HG02763 (cell line): ENCODE results near the gene TMC6.
"Not testable (repeated sequence)": the region's sequence is repeated elsewhere in the genome, so short reads cannot be mapped to it uniquely, and the experiment has no call there.

Experiments
- ATAC-seq: cut with Tn5 transposase; IDR thresholded peaks from one replicate; pipeline ENCODE4 v1.9.1; 2021; ENCODE audit warnings: mild to moderate bottlenecking, moderate library complexity; ENCODE audit not compliant: unreplicated experiment

TMC6 gene

DNA sequence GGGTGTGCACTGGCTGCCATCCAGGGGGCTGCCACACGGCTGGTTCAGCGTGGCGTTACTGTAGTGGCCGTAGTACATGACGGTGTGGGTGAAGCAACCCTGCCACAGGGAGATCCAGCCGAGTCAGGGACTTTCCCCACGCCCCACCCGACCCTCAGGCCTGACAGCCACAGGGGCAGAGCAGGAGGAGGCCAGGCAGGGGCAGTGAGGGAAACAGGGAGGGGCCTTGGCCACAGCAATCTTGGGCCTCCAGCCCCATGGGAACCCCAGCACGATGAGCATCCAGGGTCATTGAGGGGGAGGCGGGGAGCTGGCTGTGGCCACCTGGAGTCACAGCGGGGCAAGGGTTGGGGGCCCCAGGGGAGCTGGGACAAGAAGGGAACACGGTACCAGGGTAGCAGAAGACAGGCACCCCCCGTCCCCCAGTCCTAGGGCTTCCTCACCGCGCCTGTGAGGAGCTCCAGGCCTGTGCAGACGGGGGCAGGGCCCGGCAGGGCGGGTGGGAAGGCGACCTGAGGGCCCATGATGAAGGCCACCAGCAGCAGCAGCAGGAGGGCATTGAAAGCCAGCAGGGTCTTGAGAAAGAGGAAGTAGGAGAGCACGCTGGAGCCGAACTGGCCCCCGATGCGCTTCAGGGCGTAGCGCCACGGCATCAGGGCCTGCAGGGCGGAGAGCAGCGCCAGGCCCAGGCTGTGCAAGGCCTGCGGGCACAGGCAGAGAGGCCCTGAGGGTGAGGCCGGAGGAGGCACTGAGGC, 4.3 kb downstream of the TMC6 start:
- ATAC-seq: no peak

DNA sequence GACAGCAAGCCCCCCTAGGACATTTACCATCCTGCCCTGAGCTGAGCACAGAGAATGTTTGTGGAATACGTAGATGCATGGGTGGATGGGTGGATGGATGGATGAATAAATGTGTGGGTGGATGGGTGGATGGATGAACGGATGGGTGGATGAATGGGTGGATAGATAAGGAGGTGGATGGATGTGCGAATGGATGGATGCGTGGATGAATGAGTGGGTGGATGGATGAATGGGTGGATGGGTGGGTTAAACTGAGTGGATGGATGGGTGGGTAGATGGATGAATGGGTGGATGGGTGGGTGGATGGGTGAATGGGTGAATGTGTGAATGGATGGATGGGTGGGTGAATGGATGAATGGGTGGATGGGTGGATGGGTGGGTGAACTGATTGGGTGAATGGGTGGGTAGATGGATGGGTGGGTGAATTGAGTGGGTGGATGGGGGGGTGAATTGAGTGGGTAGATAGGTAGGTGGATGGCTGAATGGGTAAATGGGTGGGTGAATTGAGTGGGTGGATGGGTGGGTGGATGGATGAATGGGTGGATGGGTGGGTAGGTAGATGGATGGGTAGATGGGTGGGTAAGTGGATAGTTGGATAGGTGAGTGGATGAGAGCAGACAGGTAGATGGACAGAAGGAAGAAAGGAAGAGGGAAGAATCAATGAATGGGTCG, 5.2 kb downstream of the TMC6 start:
- no peak for ATAC-seq

DNA sequence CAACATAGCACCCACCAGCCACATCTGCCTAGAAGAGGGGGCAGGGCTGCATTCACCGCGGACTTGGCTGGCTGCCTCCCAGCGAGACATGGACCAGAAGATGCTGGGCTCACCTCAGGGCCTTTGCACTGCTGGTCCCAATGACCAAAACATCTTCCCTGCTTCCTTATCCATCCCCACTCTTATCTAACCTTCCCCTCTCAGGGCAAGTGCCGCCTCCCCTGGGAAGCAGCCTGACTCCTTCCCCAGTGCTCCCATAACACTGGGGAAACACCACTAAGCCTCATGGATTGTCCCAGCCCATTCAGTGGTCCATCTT, 5.7 kb downstream of the TMC6 start:
- no peak for ATAC-seq

DNA sequence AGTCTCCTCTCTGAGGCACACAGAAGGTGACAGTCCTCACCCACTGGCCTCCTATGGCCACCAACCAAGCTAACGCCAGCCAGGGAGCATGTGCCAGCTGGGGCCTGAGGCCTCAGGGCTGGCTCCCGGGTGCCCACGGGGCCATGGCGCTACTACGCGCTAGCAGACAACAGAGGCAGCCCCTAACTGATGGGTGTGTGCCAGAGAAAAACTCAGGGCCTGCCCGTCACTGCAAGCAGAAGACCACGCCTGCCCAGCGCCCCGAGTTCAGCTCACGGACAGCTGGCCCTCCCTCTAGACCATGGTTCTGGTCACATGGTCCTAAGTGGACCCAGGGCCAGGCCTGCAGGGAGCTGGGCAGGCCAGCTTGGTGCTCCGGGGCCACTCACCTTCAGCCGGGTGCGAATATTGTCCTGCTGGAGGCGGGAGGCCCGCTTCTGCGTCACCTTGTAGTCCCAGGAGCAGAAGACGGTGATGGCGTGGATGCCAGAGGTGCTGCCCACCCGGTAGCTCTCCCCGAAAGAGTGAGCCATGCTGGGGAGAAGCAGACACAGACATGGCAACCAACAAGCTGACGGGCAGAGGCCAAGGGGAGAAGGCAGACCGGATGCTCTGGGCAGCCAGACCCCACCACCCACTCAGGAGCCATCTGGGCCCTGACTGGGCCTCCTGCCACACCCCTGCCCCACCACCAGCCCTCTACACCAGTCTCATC, 6.2 kb downstream of the TMC6 start:
- ATAC-seq: no peak

DNA sequence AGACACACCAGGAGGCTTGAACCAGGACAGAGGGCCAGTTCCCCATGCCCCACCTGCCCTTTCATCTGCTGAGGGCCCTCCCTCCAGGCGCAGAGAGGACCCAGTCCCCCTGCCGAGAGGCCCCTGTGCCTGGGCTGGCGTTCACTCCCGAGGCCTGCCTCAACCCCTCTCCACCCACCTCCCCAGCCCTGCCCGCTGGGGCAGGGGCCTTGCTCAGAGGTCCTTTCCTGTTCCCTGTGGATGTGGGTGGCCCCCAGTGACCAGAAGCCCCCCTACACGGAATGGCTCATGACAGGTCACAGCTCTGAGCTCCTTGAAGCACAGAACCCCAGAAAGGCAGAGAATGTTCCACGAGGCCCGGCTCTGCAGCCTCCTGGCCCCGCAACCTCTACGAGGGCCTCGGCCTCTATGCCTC, 6.7 kb downstream of the TMC6 start:
- no peak for ATAC-seq

DNA sequence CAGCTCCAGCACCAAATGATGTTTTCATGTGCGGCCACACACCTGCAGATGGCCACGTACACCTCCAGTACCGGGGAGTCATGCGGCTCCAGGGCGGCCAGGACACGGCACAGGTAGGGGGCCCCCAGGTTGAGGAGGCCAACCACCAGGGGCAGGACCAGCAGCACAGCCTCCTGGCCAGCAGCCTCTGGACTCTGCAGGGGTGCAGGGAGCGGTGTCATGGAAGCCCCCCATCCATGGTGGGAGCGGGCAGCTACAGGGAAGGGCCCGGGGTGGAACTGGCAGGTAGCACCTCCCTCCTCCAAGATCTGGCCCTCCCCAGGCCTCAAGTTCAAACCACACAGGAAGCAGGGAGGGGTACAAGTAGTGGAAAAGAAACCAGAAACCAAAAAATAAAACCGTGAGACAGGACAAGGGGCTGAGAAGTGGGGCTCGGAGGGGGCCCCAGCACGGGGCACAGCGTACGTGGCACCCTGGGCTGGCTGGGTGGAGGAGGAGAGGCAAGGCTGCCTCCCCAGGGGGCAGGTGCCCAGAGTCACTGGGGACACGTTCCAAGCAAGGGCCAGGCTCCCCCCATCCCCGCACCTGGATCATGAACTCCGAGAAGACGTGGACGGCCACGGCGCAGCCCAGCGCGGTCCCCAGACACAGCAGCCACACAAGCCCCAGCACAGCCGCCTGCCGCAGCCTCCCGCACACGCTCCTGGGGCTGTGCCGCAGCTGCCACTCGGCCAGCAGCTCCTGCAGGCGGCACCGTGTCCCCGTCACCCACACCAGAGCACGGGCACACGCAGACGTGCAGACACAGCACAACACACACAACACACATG, 7.4 kb downstream of the TMC6 start:
- ATAC-seq: no peak

DNA sequence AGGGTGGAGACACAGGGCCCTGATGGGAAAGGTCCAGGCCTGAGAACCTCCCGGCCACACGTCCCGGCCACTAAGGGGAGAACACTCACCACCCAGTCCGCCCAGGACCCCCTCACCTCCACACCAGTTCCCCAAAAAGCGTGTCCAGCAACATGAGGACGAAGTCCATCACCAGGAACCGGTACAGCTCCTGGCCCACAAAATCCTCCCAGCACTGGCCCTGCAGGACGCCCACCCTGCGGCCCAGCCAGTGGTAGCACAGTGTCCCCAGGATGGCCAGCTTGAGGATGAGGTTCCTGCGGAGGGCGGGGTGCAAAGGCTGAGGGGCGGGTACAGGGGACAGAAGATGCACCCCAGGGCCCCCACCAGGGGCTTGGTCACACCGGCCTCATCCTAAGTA, 8.0 kb downstream of the TMC6 start:
- no peak for ATAC-seq

DNA sequence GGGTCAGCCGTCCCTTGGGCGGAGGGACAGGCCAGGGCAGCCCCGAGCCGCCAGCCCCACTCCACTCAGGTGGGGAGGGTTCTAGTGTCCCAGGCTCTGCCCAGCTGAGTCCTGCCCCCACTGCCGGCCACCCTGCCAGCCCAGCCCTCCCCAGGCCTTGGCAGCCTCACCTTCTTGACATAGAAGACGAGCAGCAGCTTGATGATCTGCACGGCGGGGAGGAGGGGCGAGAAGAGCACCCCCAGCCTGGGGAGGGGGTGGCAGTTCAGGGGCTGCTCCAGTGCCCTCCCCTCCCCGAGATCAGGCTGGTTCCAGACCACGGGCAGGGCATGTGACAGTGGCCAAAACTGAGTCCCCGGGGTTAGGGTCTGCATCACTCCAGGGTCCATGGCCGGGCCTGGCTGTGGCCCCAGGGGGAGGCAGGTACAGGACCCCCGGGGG, 9.7 kb downstream of the TMC6 start:
- ATAC-seq: no peak

DNA sequence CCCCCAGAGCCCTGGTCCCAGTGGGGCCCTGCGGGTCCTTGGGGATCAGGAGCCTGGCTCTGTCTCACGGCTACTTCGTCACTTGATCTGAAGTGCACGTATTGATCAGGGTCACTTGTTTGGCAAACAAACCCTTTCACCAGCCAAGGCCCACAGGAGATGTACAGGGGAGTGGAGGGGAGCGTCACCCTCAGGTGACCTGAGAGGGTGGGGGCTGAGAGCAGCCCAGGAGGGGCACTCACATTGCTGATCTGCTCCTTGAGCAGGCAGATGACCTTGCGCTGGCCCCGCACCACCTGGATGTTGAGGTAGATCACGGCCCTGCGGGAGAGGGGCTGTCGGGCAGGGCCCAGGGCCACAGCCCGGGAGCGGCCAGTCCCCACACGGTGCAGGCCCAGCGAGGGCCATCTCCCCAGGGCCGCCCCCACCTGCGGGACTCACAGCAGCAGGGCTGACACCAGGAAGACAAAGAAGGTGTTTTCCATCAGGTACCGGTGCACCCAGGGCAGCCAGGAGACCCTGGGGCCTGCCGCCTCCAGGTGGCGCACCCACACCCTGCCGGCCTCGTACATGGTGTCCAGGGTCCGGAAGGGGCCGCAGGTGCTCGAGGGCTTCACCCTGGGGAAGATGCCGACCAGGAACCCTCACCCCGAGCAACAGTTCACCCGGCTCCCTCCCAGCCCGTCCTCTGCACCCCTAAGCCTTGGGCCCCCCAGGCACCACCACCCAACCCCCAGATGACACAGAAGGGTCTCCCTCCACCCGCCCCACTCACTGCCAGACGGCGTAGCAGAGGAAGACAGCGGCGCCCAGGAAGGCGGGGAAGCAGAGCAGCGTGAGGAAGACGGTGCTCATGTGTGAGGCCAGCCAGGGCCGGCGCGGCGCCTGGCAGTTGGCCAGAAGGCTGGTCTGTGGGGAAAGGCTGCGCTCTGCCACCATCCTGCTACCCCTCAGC, 11.3 kb downstream of the TMC6 start:
- no peak for ATAC-seq

DNA sequence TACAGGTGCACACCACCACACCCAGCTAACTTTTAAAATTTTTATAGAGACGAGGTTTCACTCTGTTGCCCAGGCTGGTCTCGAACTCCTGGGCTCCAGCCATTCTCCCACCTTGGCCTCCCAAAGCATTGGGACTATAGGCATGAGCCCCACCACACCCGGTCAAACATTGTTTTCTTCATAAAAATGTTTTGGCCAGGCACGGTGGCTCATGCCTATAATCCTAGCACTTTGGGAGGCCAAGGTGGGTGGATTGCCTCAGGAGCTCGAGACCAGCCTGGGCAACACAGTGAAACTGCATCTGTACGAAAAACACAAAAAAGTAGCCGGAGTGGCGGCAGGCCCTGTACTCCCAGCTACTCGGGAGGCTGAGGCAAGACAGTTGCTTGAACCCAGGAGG, 12.1 kb downstream of the TMC6 start:
- no peak for ATAC-seq

DNA sequence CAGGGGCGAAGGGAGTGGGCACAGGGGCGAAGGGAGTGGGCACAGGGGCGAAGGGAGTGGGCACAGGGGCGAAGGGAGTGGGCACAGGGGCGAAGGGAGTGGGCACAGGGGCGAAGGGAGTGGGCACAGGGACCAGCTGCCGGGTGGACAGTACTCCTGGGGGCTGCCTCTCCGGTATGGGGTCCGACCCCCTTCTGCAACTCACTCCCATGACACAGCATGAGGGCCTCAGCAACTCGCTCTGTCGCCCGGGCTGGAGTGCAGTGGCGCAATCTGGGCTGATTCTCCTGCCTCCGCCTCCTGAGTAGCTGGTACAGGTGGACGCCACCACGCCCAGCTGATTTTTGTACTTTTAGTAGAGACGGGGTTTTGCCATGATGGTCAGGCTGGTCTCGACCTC, 12.8 kb downstream of the TMC6 start:
- ATAC-seq: not testable (repeated sequence)

DNA sequence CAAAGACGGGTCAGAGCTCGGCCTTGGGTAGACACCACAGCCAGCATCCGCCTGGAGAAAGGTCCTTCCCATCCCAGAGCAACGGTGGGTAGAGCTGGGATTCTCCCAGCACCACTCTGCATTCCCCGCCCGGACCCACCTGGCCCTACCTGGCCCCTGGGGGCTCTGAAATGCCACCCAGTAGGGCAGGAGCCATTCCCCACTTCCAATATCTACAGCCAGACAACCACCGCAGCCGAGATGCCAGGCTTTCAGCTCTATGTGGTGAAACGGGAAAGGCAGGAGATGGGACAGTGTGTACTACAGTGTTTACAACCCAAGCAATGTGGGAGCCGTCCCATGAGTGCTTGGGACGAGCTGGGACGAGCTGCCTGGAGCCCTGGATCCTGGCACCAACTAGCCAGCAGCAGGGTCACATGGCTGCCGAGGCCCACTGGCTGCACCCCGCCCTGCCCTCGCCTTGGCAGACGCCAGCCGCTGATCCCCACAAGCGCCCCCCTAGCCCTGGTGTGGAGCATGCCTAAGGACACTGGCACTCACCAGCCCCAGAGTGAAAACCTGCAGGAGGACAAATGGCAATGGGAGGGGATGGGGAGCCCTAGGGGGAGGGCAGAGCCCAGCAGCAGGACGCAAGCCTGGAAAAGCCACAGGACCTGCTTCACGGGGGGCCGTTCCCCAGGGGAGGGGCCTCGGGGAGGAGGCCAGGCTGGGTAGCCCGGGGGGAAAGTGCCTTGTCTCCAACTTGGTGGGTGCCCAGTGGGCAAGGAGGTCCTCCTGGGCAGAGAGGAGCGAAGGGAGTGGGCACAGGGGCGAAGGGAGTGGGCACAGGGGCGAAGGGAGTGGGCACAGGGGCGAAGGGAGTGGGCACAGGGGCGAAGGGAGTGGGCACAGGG, 13.5 kb downstream of the TMC6 start:
- ATAC-seq: no peak

DNA sequence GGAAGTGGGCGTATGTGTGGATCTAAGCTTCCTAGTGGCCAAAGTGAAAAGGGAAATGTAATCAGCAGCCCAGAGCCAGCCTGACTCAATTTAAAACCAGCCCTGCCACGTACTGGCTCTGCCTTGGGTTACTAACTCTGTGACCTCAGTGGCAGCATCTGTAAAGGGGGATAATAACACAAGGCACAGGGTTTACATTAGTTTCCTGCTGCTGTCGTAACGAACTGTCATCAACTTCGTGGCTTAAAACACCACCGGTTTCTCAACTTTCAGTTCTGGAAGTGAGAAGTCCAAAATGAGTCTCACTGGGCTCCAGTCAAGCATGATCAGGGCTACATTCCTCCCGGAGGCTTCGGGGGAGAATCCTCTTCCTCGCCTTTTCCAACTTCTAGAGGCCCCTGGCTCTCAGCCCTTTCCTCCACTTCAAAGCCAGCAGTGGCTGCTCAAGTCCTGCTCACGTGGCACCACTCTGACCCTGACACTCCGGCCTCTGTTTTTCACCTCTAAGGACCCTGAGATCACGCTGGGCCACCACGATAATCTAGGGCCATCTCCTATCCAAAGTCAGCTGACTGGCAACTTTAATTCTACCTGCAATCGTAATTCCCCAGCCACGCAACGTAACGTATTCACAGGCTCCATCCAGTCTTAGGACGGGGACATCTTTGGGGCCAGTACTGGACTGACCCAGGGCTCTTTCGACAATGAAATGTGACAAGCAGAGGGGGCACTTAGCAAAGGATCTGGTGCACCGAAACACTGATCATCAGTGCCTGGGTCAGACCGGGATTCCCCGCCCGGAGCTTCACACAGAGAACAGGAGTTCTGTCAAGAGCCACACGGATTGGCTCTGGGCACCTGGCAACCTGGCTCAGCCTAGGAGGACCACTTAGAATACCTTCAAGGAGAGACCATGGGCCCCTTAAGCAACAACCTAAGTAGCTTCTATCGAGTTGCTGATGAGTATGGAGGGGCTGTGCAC, 14.5 kb downstream of the TMC6 start:
- no peak for ATAC-seq

DNA sequence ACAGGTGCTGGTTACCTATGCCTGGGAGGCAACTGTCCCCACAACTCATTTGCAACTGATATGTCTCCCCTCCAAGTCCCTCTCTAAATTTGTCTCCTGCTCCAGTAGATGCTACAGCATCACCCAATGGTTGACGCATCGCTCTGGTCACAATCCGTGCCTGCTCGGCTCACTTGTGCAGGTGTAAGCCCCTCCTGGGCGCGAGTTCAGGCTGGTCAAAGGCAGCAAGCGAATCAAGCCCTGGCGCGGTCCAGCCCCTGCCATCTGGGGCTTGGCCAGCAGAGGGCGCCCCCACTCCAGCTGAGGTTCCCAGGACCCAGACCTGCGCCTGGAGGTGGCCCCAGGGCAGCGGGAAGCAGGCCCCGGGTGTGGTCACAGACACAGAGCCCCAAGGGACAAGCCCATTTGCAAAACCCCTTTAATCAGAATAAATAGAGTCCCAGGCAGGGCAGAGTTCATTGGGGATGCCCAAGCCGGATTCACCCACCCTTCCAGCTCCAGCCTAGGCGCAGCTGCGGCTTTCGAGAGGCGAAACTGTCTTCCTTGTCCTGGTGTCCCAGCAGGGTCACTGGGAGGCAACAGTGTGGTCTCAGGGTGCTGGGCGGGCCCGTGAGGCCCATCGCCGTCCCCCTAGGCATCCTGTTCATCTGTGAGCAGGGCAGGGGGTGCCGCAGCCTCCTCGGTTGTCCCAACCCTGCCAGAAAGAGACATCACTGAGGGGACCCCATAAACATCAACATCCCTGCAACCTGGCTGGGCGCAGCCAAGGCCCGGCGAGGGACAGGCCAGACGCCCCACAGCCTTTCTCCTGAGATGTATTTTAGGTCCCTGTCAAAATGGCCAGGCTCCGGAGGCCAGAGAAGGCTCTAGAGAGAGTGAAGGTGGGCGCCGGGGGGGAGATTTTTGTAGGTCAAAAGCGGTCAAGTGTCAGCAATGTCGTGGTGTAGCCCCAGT, 15.8 kb downstream of the TMC6 start:
- no peak for ATAC-seq

DNA sequence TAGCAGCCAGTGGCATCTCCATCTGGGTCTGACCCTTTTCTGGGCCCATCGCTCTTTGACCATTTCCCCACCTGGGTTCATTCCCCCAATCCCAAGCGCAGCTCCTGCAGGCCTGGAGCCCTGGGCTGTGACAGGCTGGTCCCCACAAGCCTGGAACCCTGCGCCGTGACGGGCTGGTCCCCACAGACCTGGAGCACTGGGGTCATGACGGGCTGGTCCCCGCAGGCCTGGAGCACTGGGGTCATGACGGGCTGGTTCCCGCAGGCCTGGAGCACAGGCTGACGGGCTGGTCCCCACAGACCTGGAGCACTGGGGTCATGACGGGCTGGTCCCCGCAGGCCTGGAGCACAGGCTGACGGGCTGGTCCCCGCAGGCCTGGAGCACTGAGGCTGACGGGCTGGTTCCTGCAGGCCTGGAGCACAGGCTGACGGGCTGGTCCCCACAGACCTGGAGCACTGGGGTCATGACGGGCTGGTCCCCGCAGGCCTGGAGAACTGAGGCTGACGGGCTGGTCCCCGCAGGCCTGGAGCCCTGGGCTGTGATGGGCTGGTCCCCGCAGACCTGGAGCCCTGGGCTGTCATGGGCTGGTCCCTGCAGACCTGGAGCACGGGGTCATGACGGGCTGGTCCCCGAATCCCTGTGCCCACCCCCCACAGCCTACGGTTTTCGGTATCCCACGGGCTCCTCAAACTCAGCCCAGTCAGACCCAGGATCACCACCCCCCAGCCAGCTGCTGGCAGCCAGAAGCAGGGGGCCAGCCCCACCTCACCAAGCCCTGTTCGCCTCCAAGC, 16.6 kb downstream of the TMC6 start:
- no peak for ATAC-seq
